Chondrocyte (in vitro differentiated cells): ENCODE measurements around the gene NDC80. TPM values are rescaled to one million over a fixed set of nuclear protein-coding genes. Genes with fewer than 3 reads are reported as not detected.

ENCODE experiments used
- DNase-seq: peaks from one replicate; pipeline ENCODE4 v3.0.0; 2021; ENCODE audit warnings: mixed read lengths, low spot score
- H3K27ac Mint-ChIP-seq: one replicate; pipeline ENCODE4 v1.8.0; 2021; ENCODE audit warnings: mild to moderate bottlenecking, moderate library complexity, mixed read lengths; ENCODE audit not compliant: unreplicated experiment
- H3K27me3 Mint-ChIP-seq: 2 replicates; pipeline ENCODE4 v1.8.0; 2021; ENCODE audit warnings: low read depth, mixed read lengths
- H3K36me3 Mint-ChIP-seq: 2 replicates; pipeline ENCODE4 v1.8.0; 2021; ENCODE audit warnings: low read depth, mixed read lengths
- H3K4me1 Mint-ChIP-seq: 2 replicates; pipeline ENCODE4 v1.8.0; 2021; ENCODE audit warnings: low read depth, mild to moderate bottlenecking, mixed read lengths
- H3K4me3 Mint-ChIP-seq: one replicate; pipeline ENCODE4 v1.8.0; 2021; ENCODE audit warnings: mild to moderate bottlenecking, moderate library complexity, mixed read lengths; ENCODE audit not compliant: unreplicated experiment
- H3K9me3 Mint-ChIP-seq: 2 replicates; pipeline ENCODE4 v1.8.0; 2021; ENCODE audit warnings: low read depth, mixed read lengths
- CTCF ChIP-seq: fragments of 200-600 bp; sonication (generic); IDR thresholded peaks from 2 replicates; pipeline ENCODE4 v1.5.0; 2021; ENCODE audit warnings: antibody characterized with exemption, mild to moderate bottlenecking, moderate library complexity
- total RNA-seq: library from RNA; stranded (reverse); gene quantifications from 3 replicates; pipeline ENCODE4 v1.2.1, GENCODE V29; 2021

The NDC80 gene
- total RNA-seq, 1 donor from 2014 or later = 5.8 TPM

GRCh38 chr18:2642771-2643170 is 71.4 kb downstream of the NDC80 start:
- DNase-seq = no peak
- TF ChIP-seq CTCF = no peak
- no peaks in the 10 kb centered on the region for H3K27me3 Mint-ChIP-seq
- no peak overlapping the region for H3K27ac Mint-ChIP-seq
- H3K36me3 Mint-ChIP-seq = no peaks in the 10 kb centered on the region
- no peaks in the 10 kb centered on the region for H3K9me3 Mint-ChIP-seq
- H3K4me1 Mint-ChIP-seq = peaks cover 11% of the 10 kb centered on the region
- H3K4me3 Mint-ChIP-seq = no peak overlapping the region

GRCh38 chr18:2644535-2644934 is 73.2 kb downstream of the NDC80 start:
- no peak for DNase-seq
- Mint-ChIP-seq H3K27me3 (no peaks in the 10 kb centered on the region), H3K4me3 (no peak overlapping the region), H3K27ac (no peak overlapping the region), H3K36me3 (no peaks in the 10 kb centered on the region), H3K9me3 (no peaks in the 10 kb centered on the region), H3K4me1 (no peaks in the 10 kb centered on the region)
- no peak for TF ChIP-seq CTCF

- TF ChIP-seq CTCF = no peak
- Mint-ChIP-seq H3K27ac (no peak overlapping the region), H3K36me3 (no peaks in the 10 kb centered on the region), H3K27me3 (peaks cover 3% of the 10 kb centered on the region), H3K4me1 (peaks cover 14% of the 10 kb centered on the region), H3K9me3 (no peaks in the 10 kb centered on the region), H3K4me3 (no peak overlapping the region)
- no peak for DNase-seq
Measured at GRCh38 chr18:2651981-2652380, 80.6 kb downstream of the NDC80 start.

GRCh38 chr18:2653467-2653866 is 82.1 kb downstream of the NDC80 start:
- H3K36me3 Mint-ChIP-seq = no peaks in the 10 kb centered on the region
- H3K4me3 Mint-ChIP-seq = no peak overlapping the region

GRCh38 chr18:2654169-2654927 is 83.0 kb downstream of the NDC80 start:
- DNase-seq = no peak
- H3K36me3 Mint-ChIP-seq = no peaks in the 10 kb centered on the region
- peaks cover 29% of the 10 kb centered on the region for H3K4me1 Mint-ChIP-seq
- H3K27ac Mint-ChIP-seq = peak overlapping the region; percentile 88
- peak overlapping the region; percentile 84 for H3K4me3 Mint-ChIP-seq
- no peak for TF ChIP-seq CTCF
- no peaks in the 10 kb centered on the region for H3K9me3 Mint-ChIP-seq
- peaks cover 3% of the 10 kb centered on the region for H3K27me3 Mint-ChIP-seq

More at GRCh38 chr18:2653467-2653866, 82.1 kb downstream of the NDC80 start:
- DNase-seq = no peak
- H3K9me3 Mint-ChIP-seq = no peaks in the 10 kb centered on the region
- H3K4me1 Mint-ChIP-seq = peaks cover 28% of the 10 kb centered on the region
- H3K27ac Mint-ChIP-seq = no peak overlapping the region
- TF ChIP-seq CTCF = no peak
- H3K27me3 Mint-ChIP-seq = peaks cover 3% of the 10 kb centered on the region
